ENCODE measurements around the gene PP2D1.
"Not testable (repeated sequence)": the region's sequence is repeated elsewhere in the genome, so short reads cannot be mapped to it uniquely, and the experiment has no call there.

The PP2D1 gene

GRCh38 chr3:20027136-20027535, 15.1 kb upstream of the PP2D1 start:
- H3K27ac ChIP-seq, result no peak overlapping the region
- H3K36me3 ChIP-seq, result no peaks in the 10 kb centered on the region
- TF ChIP-seq CTCF (IDR thresholded peaks at IDR 0.05), result no peak

GRCh38 chr3:20023623-20024405, 11.8 kb upstream of the PP2D1 start:
- Histone ChIP-seq H3K27me3 (no peaks in the 10 kb centered on the region), H3K27ac (peak overlapping the region; percentile 13), H3K9me3 (no peaks in the 10 kb centered on the region), H3K4me3 (ENCODE audit: low read depth in 1 of 2, low read length in 1 of 2) (no peak overlapping the region), H3K36me3 (no peaks in the 10 kb centered on the region), H3K4me1 (ENCODE audit: control insufficient read depth in 1 of 2, insufficient read depth in 1 of 2, low read depth in 1 of 2, low read length in 1 of 2) (peaks cover 8 to 16% of the 10 kb centered on the region in 2 experiments)
- TF ChIP-seq CTCF (IDR thresholded peaks at IDR 0.05), result no peak

More at GRCh38 chr3:20027136-20027535, 15.1 kb upstream of the PP2D1 start:
- H3K9me3 ChIP-seq, result no peaks in the 10 kb centered on the region
- peaks cover 8 to 16% of the 10 kb centered on the region in 2 experiments for H3K4me1 ChIP-seq (ENCODE audit: control insufficient read depth in 1 of 2, insufficient read depth in 1 of 2, low read depth in 1 of 2, low read length in 1 of 2)
- no peak overlapping the region for H3K4me3 ChIP-seq (ENCODE audit: low read depth in 1 of 2, low read length in 1 of 2)
- no peaks in the 10 kb centered on the region for H3K27me3 ChIP-seq

- Histone ChIP-seq H3K27ac (peak overlapping the region; percentile 13), H3K4me3 (ENCODE audit: low read depth in 1 of 2, low read length in 1 of 2) (no peak overlapping the region), H3K9me3 (no peaks in the 10 kb centered on the region), H3K27me3 (no peaks in the 10 kb centered on the region), H3K4me1 (ENCODE audit: control insufficient read depth in 1 of 2, insufficient read depth in 1 of 2, low read depth in 1 of 2, low read length in 1 of 2) (peaks cover 8 to 16% of the 10 kb centered on the region in 2 experiments), H3K36me3 (no peaks in the 10 kb centered on the region)
- no peak for TF ChIP-seq CTCF (IDR thresholded peaks at IDR 0.05)
These were observed 11.0 kb upstream of the PP2D1 start for GRCh38 chr3:20022954-20023622.

GRCh38 chr3:20016076-20016475, 4.0 kb upstream of the PP2D1 start:
- H3K9me3 ChIP-seq; H3K4me1 ChIP-seq (ENCODE audit: control insufficient read depth in 1 of 2, insufficient read depth in 1 of 2, low read depth in 1 of 2, low read length in 1 of 2); H3K4me3 ChIP-seq (ENCODE audit: low read depth in 1 of 2, low read length in 1 of 2); H3K27ac ChIP-seq; H3K36me3 ChIP-seq; H3K27me3 ChIP-seq: not testable (repeated sequence)

- Histone ChIP-seq H3K36me3 (no peaks in the 10 kb centered on the region), H3K27ac (no peak overlapping the region), H3K27me3 (no peaks in the 10 kb centered on the region), H3K9me3 (no peaks in the 10 kb centered on the region), H3K4me3 (ENCODE audit: low read depth in 1 of 2, low read length in 1 of 2) (no peak overlapping the region), H3K4me1 (ENCODE audit: control insufficient read depth in 1 of 2, insufficient read depth in 1 of 2, low read depth in 1 of 2, low read length in 1 of 2) (no peaks in the 10 kb centered on the region)
- TF ChIP-seq CTCF (IDR thresholded peaks at IDR 0.05), result no peak
These were observed 3.5 kb upstream of the PP2D1 start for GRCh38 chr3:20015525-20015924.

- Histone ChIP-seq H3K4me3 (ENCODE audit: low read depth in 1 of 2, low read length in 1 of 2) (no peak overlapping the region), H3K9me3 (no peaks in the 10 kb centered on the region), H3K4me1 (ENCODE audit: control insufficient read depth in 1 of 2, insufficient read depth in 1 of 2, low read depth in 1 of 2, low read length in 1 of 2) (no peaks in the 10 kb centered on the region), H3K36me3 (no peaks in the 10 kb centered on the region), H3K27ac (no peak overlapping the region), H3K27me3 (no peaks in the 10 kb centered on the region)
- TF ChIP-seq CTCF (IDR thresholded peaks at IDR 0.05), result no peak
These were observed 1.3 kb upstream of the PP2D1 start for GRCh38 chr3:20013396-20013795.

All from neutrophil (primary cell).